ENCODE results near the gene SPATA3. TPM values are rescaled to one million over a fixed set of nuclear protein-coding genes. Genes with fewer than 3 reads are reported as not detected.

SPATA3 gene
- total RNA-seq, 1 donor from 2014 or later: not detected

DNA sequence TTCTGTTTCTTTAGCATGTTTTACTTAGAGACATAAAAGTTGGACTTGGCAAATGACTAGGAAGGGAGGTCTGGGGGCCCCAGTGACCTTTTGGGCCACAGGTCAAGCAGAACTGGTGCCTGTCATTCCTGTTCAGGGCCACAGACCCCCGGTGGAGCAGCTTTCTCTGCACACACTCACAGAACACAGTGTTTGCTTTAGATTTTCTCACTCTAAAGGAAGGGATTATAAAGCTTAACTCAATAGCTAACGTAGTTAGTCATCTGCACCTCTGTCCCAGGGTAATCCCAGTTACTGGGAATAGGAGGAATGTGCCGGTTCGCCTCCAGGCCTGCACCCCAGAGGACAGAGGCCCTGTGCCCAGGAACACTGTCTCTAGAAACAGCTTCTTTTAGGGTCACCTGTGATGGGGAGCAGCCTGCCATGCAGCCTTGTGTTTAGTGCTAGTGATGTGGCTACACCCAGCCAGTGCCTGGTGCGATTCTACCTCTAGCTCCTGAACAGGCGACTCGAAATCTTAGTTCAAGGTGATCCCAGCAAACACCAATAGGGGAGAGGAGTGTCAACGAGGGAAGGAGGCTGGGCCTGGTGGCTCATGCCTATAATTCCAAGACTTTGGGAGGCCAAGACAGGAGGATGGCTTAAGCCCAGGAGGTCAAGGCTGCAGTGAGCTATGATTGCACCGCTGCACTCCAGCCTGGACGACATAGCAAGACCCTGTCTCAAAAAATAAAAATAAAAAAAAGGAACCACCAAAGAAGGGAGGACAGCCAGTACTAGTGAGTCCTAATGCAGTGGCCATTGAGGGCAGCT is 11.6 kb downstream of the SPATA3 start:
- Histone ChIP-seq H3K4me1 (ENCODE audit: control insufficient read depth in 3 of 3, insufficient read depth in 3 of 3, low read length in 3 of 3) (no peaks in the 10 kb centered on the region), H3K9ac (ENCODE audit: low read depth in 1 of 3, low read length in 3 of 3) (no peak overlapping the region), H3K27me3 (ENCODE audit: control insufficient read depth in 3 of 3, insufficient read depth in 3 of 3, low read length in 3 of 3) (peaks cover 15 to 29% (median 22%) of the 10 kb centered on the region in 3 donors), H3K36me3 (ENCODE audit: control insufficient read depth in 3 of 3, insufficient read depth in 3 of 3, low read length in 3 of 3) (no peaks in the 10 kb centered on the region), H3K4me3 (ENCODE audit: low read length in 3 of 3) (no peak overlapping the region), H3K27ac (ENCODE audit: low read depth, low read length) (no peak overlapping the region), H3K9me3 (ENCODE audit: control insufficient read depth in 3 of 3, low read length in 3 of 3) (peaks cover 0 to 5% (median 0%) of the 10 kb centered on the region in 3 donors)

DNA sequence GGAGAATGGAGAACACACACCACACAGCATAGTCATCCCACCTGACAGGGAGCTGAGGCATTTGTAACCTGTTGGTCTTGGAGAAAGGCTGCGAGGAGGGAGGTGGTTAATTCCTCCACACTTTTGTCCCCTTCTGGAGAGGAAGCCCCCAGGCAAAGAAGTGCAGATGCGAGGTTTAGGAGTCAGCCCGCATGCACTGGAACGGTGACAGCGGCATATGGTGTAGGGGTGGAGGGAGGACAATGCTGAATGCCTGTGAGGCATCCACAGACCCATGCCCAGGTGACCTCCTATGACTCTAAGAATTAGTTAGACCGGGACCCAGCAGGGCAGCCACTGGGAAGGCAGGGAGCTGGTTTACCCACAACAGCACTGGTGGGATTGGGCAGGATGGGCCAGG is 12.2 kb downstream of the SPATA3 start:
- no peaks in the 10 kb centered on the region for H3K4me1 ChIP-seq (ENCODE audit: control insufficient read depth in 3 of 3, insufficient read depth in 3 of 3, low read length in 3 of 3)
- H3K27me3 ChIP-seq (ENCODE audit: control insufficient read depth in 3 of 3, insufficient read depth in 3 of 3, low read length in 3 of 3): peaks cover 13 to 29% (median 20%) of the 10 kb centered on the region in 3 donors
- H3K4me3 ChIP-seq (ENCODE audit: low read length in 3 of 3): no peak overlapping the region
- H3K27ac ChIP-seq (ENCODE audit: low read depth, low read length): no peak overlapping the region
- H3K9me3 ChIP-seq (ENCODE audit: control insufficient read depth in 3 of 3, low read length in 3 of 3): peaks cover 0 to 5% (median 0%) of the 10 kb centered on the region in 3 donors
- no peak overlapping the region for H3K9ac ChIP-seq (ENCODE audit: low read depth in 1 of 3, low read length in 3 of 3)
- H3K36me3 ChIP-seq (ENCODE audit: control insufficient read depth in 3 of 3, insufficient read depth in 3 of 3, low read length in 3 of 3): no peaks in the 10 kb centered on the region

DNA sequence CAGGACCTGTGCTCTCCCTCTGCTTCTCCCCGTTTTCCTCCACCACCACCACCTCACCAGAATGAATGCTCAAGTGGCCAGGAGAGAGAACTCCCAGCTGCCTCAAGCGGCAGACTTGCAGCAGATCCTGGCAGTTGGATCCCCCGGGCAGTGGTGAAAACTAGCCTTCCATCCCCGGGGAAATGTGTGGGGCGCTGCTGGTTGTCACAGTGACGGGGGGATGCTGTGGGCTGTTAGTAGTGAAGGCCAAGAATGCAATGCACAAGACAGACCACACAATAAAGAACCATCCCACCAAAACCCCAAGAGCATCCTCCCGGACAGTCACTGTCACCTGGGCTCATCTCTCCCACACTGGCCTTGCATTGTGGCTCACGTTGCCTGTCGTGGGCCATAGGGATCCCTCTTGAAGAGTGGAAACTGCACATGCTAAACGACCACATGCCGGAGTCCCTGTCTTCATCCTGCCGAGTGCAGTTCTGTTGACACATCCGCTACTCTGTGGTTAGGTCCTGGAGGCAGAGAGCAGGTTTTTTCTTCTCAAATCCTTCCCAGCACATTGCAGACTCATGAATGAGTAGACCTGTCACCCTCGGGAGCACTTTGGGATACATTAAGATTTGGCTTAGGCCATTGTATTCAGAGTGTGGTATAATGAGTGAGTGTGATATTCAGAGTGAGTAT is 13.5 kb downstream of the SPATA3 start:
- Histone ChIP-seq H3K27ac (ENCODE audit: low read depth, low read length) (no peak overlapping the region), H3K9me3 (ENCODE audit: control insufficient read depth in 3 of 3, low read length in 3 of 3) (peaks cover 0 to 5% (median 0%) of the 10 kb centered on the region in 3 donors), H3K9ac (ENCODE audit: low read depth in 1 of 3, low read length in 3 of 3) (no peak overlapping the region), H3K4me3 (ENCODE audit: low read length in 3 of 3) (no peak overlapping the region), H3K27me3 (ENCODE audit: control insufficient read depth in 3 of 3, insufficient read depth in 3 of 3, low read length in 3 of 3) (peaks cover 9 to 29% (median 16%) of the 10 kb centered on the region in 3 donors), H3K36me3 (ENCODE audit: control insufficient read depth in 3 of 3, insufficient read depth in 3 of 3, low read length in 3 of 3) (no peaks in the 10 kb centered on the region), H3K4me1 (ENCODE audit: control insufficient read depth in 3 of 3, insufficient read depth in 3 of 3, low read length in 3 of 3) (no peaks in the 10 kb centered on the region)

DNA sequence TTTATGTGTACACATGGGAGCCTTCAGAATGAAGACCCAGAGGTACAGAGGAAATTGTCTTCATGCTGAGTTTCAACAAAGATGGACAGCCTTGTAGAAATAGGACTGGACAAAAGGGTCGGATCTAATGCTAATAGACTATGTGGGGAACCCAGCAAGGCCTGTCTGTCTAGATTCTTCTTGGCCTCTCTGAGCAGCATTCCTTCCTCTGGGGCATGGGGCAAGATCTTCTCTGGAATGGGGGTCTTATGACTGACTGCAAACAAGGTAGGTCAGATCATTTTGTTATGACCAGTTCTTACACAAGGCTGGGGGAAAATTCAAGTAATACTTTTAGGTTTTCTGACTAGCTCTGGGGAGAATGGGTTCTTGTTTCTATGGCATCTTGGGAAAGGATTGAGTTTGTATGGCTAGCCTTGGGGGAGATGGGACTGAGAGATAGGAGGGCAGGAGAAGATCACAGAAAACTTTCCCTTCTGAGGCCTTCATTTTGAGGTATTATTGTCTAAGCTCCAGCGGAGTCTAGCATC is 14.3 kb downstream of the SPATA3 start:
- Histone ChIP-seq H3K36me3 (ENCODE audit: control insufficient read depth in 3 of 3, insufficient read depth in 3 of 3, low read length in 3 of 3) (no peaks in the 10 kb centered on the region), H3K4me3 (ENCODE audit: low read length in 3 of 3) (no peak overlapping the region), H3K4me1 (ENCODE audit: control insufficient read depth in 3 of 3, insufficient read depth in 3 of 3, low read length in 3 of 3) (no peaks in the 10 kb centered on the region), H3K9me3 (ENCODE audit: control insufficient read depth in 3 of 3, low read length in 3 of 3) (no peaks in the 10 kb centered on the region), H3K9ac (ENCODE audit: low read depth in 1 of 3, low read length in 3 of 3) (no peak overlapping the region), H3K27me3 (ENCODE audit: control insufficient read depth in 3 of 3, insufficient read depth in 3 of 3, low read length in 3 of 3) (peaks cover 10 to 37% (median 21%) of the 10 kb centered on the region in 3 donors), H3K27ac (ENCODE audit: low read depth, low read length) (no peak overlapping the region)

DNA sequence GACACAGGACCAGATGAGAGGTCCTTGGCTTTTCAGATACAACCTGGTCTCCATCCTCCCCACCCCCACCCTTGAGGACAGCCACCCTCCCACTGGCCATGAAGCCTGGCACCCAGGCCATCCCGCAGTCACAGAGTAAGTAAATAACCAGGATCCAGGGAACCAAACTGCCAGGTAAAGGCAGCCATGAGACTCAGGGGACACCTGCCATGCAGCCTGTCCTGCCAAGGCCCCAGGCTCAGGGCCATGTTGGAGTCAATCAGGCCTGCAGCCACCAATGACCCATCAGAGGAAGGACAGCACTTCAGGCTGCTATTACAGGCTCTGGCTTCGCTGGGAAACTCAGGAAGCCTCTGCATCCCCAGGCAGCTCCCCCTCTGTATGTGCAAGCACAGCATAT is 15.6 kb downstream of the SPATA3 start:
- H3K9ac ChIP-seq (ENCODE audit: low read depth in 1 of 3, low read length in 3 of 3): no peak overlapping the region
- no peak overlapping the region for H3K4me3 ChIP-seq (ENCODE audit: low read length in 3 of 3)
- no peak overlapping the region for H3K27ac ChIP-seq (ENCODE audit: low read depth, low read length)
- no peaks in the 10 kb centered on the region for H3K36me3 ChIP-seq (ENCODE audit: control insufficient read depth in 3 of 3, insufficient read depth in 3 of 3, low read length in 3 of 3)
- H3K4me1 ChIP-seq (ENCODE audit: control insufficient read depth in 3 of 3, insufficient read depth in 3 of 3, low read length in 3 of 3): no peaks in the 10 kb centered on the region
- peaks cover 13 to 43% (median 25%) of the 10 kb centered on the region in 3 donors for H3K27me3 ChIP-seq (ENCODE audit: control insufficient read depth in 3 of 3, insufficient read depth in 3 of 3, low read length in 3 of 3)
- no peaks in the 10 kb centered on the region for H3K9me3 ChIP-seq (ENCODE audit: control insufficient read depth in 3 of 3, low read length in 3 of 3)

DNA sequence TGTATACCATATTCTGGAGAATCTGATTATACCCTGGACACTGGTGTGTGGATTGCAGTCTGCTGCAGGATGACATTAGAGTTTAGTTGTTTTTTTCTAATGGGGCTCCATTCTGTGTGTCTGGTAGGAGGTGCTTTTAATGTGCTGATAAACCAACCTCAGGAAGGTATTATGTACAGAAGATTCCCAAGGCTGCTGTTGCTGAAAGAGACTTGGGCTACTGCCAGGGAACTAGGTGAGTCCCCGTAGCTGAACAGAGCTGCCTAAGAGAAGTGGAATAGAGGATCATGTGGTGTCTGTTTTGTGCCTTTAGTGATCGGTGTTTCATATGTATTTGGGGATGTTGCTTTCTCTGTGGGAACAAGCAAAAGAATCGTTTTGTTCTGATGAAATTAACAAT is 16.5 kb downstream of the SPATA3 start:
- H3K27me3 ChIP-seq (ENCODE audit: control insufficient read depth in 3 of 3, insufficient read depth in 3 of 3, low read length in 3 of 3): peaks cover 13 to 46% (median 27%) of the 10 kb centered on the region in 3 donors
- H3K9ac ChIP-seq (ENCODE audit: low read depth in 1 of 3, low read length in 3 of 3): no peak overlapping the region
- H3K9me3 ChIP-seq (ENCODE audit: control insufficient read depth in 3 of 3, low read length in 3 of 3): no peaks in the 10 kb centered on the region

DNA sequence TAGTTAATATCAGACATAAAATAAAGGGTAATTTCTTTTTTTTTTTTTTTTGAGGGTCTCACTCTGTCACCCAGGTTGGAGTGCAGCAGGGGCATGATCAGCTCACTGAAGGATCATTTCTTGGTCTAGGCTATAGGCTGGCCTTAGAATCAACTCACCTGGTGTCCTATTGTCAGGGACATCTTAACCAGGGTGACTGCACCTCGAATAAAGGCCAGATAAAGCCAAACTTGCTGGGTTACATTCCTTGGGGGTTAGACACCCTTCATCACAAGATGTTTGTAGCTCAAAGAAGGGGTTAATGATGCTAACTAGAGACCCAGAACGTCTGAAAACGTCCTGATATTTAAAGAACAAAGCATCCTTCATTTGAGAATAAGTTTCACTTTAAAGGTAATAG is 17.9 kb downstream of the SPATA3 start:
- Histone ChIP-seq H3K36me3 (ENCODE audit: control insufficient read depth in 3 of 3, insufficient read depth in 3 of 3, low read length in 3 of 3) (no peaks in the 10 kb centered on the region), H3K9me3 (ENCODE audit: control insufficient read depth in 3 of 3, low read length in 3 of 3) (no peaks in the 10 kb centered on the region), H3K4me1 (ENCODE audit: control insufficient read depth in 3 of 3, insufficient read depth in 3 of 3, low read length in 3 of 3) (no peaks in the 10 kb centered on the region), H3K27ac (ENCODE audit: low read depth, low read length) (no peak overlapping the region), H3K27me3 (ENCODE audit: control insufficient read depth in 3 of 3, insufficient read depth in 3 of 3, low read length in 3 of 3) (peaks cover 8 to 34% (median 24%) of the 10 kb centered on the region in 3 donors), H3K4me3 (ENCODE audit: low read length in 3 of 3) (no peak overlapping the region), H3K9ac (ENCODE audit: low read depth in 1 of 3, low read length in 3 of 3) (no peak overlapping the region)

More for the DNA sequence above, 16.5 kb downstream of the SPATA3 start:
- H3K4me3 ChIP-seq (ENCODE audit: low read length in 3 of 3): no peak overlapping the region
- H3K27ac ChIP-seq (ENCODE audit: low read depth, low read length): no peak overlapping the region
- no peaks in the 10 kb centered on the region for H3K4me1 ChIP-seq (ENCODE audit: control insufficient read depth in 3 of 3, insufficient read depth in 3 of 3, low read length in 3 of 3)
- H3K36me3 ChIP-seq (ENCODE audit: control insufficient read depth in 3 of 3, insufficient read depth in 3 of 3, low read length in 3 of 3): no peaks in the 10 kb centered on the region

DNA sequence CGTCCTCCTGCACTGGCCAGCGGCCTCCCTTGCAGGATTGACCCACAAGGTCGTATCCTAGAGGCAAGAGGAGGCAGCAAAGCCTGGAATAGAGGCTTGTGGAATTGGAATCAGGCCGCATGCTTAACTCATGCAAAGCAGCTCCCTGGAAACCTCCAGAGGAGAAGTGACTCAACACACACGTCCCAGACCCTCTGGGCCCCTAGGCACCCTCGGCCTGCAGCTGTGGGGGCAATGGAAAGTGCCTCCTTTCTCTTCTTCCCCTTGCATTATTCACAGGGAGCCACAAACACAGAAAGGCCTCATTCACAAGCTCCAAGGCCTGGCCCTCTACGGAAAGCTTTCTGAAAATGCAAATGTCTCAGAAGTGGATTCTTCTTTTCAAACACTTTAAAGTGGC is 19.6 kb downstream of the SPATA3 start:
- Histone ChIP-seq H3K36me3 (ENCODE audit: control insufficient read depth in 3 of 3, insufficient read depth in 3 of 3, low read length in 3 of 3) (no peaks in the 10 kb centered on the region), H3K9ac (ENCODE audit: low read depth in 1 of 3, low read length in 3 of 3) (no peak overlapping the region), H3K27me3 (ENCODE audit: control insufficient read depth in 3 of 3, insufficient read depth in 3 of 3, low read length in 3 of 3) (peaks cover 4 to 33% (median 17%) of the 10 kb centered on the region in 3 donors), H3K4me3 (ENCODE audit: low read length in 3 of 3) (no peak overlapping the region), H3K9me3 (ENCODE audit: control insufficient read depth in 3 of 3, low read length in 3 of 3) (no peaks in the 10 kb centered on the region), H3K27ac (ENCODE audit: low read depth, low read length) (no peak overlapping the region), H3K4me1 (ENCODE audit: control insufficient read depth in 3 of 3, insufficient read depth in 3 of 3, low read length in 3 of 3) (no peaks in the 10 kb centered on the region)

DNA sequence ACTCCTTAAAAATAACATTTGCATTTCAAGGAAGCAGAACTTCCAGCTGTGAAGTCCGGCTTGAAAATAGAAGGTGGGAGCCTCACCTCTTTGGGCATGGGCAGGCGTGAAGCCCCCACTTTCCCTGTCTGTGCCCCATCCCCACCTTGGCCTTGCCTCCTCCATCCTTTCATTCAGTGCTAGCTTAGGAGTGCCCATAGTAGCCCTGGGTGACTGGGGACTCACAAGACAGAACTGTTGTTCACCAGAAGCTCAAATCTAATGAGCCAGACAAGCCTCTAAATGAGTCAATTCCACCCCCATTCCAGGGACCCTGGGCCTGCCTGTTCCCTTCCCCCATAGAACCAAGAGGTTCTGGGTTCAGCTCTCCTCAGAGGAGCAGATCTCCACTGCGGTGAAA is 20.0 kb downstream of the SPATA3 start:
- no peaks in the 10 kb centered on the region for H3K4me1 ChIP-seq (ENCODE audit: control insufficient read depth in 3 of 3, insufficient read depth in 3 of 3, low read length in 3 of 3)
- H3K27ac ChIP-seq (ENCODE audit: low read depth, low read length): no peak overlapping the region
- H3K36me3 ChIP-seq (ENCODE audit: control insufficient read depth in 3 of 3, insufficient read depth in 3 of 3, low read length in 3 of 3): no peaks in the 10 kb centered on the region
- no peaks in the 10 kb centered on the region for H3K9me3 ChIP-seq (ENCODE audit: control insufficient read depth in 3 of 3, low read length in 3 of 3)
- no peak overlapping the region for H3K4me3 ChIP-seq (ENCODE audit: low read length in 3 of 3)
- H3K27me3 ChIP-seq (ENCODE audit: control insufficient read depth in 3 of 3, insufficient read depth in 3 of 3, low read length in 3 of 3): peaks cover 4 to 33% (median 17%) of the 10 kb centered on the region in 3 donors
- no peak overlapping the region for H3K9ac ChIP-seq (ENCODE audit: low read depth in 1 of 3, low read length in 3 of 3)
